ENCODE measurements around the gene VAV1.

Gene VAV1

GRCh38 chr19:6812612-6813011 lies 40.1 kb downstream of the VAV1 start:
- H3K4me3 ChIP-seq (ENCODE audit: low read depth in 1 of 2, low read length in 2 of 2), result no peak overlapping the region
- H3K4me1 ChIP-seq (ENCODE audit: insufficient read depth, low read length), result no peaks in the 10 kb centered on the region

GRCh38 chr19:6813659-6814058 lies 41.2 kb downstream of the VAV1 start:
- no peak overlapping the region for H3K4me3 ChIP-seq (ENCODE audit: low read depth in 1 of 2, low read length in 2 of 2)
- H3K9me3 ChIP-seq (ENCODE audit: low read length), result no peaks in the 10 kb centered on the region
- H3K9ac ChIP-seq (ENCODE audit: low read length), result no peak overlapping the region
- no peaks in the 10 kb centered on the region for H3K4me1 ChIP-seq (ENCODE audit: insufficient read depth, low read length)
- no peaks in the 10 kb centered on the region for H3K27me3 ChIP-seq (ENCODE audit: control insufficient read depth in 1 of 2, insufficient read depth in 2 of 2, low read length in 2 of 2)
- H3K36me3 ChIP-seq (ENCODE audit: insufficient read depth, low read length), result no peaks in the 10 kb centered on the region
- H3K27ac ChIP-seq (ENCODE audit: low read depth, low read length), result no peak overlapping the region

More at GRCh38 chr19:6812612-6813011, 40.1 kb downstream of the VAV1 start:
- H3K9ac ChIP-seq (ENCODE audit: low read length), result no peak overlapping the region
- no peak overlapping the region for H3K27ac ChIP-seq (ENCODE audit: low read depth, low read length)
- no peaks in the 10 kb centered on the region for H3K27me3 ChIP-seq (ENCODE audit: control insufficient read depth in 1 of 2, insufficient read depth in 2 of 2, low read length in 2 of 2)
- no peaks in the 10 kb centered on the region for H3K9me3 ChIP-seq (ENCODE audit: low read length)
- H3K36me3 ChIP-seq (ENCODE audit: insufficient read depth, low read length), result no peaks in the 10 kb centered on the region

GRCh38 chr19:6817179-6817578 lies 44.7 kb downstream of the VAV1 start:
- Histone ChIP-seq H3K27me3 (ENCODE audit: control insufficient read depth in 1 of 2, insufficient read depth in 2 of 2, low read length in 2 of 2) (no peaks in the 10 kb centered on the region), H3K4me3 (ENCODE audit: low read depth in 1 of 2, low read length in 2 of 2) (no peak overlapping the region), H3K4me1 (ENCODE audit: insufficient read depth, low read length) (no peaks in the 10 kb centered on the region), H3K36me3 (ENCODE audit: insufficient read depth, low read length) (no peaks in the 10 kb centered on the region), H3K9ac (ENCODE audit: low read length) (no peak overlapping the region), H3K27ac (ENCODE audit: low read depth, low read length) (no peak overlapping the region), H3K9me3 (ENCODE audit: low read length) (peaks cover 11% of the 10 kb centered on the region)

GRCh38 chr19:6818246-6818645 lies 45.7 kb downstream of the VAV1 start:
- no peaks in the 10 kb centered on the region for H3K36me3 ChIP-seq (ENCODE audit: insufficient read depth, low read length)
- no peaks in the 10 kb centered on the region for H3K4me1 ChIP-seq (ENCODE audit: insufficient read depth, low read length)
- H3K27ac ChIP-seq (ENCODE audit: low read depth, low read length), result no peak overlapping the region
- H3K9me3 ChIP-seq (ENCODE audit: low read length), result peaks cover 11% of the 10 kb centered on the region
- H3K4me3 ChIP-seq (ENCODE audit: low read depth in 1 of 2, low read length in 2 of 2), result no peak overlapping the region
- H3K9ac ChIP-seq (ENCODE audit: low read length), result no peak overlapping the region
- H3K27me3 ChIP-seq (ENCODE audit: control insufficient read depth in 1 of 2, insufficient read depth in 2 of 2, low read length in 2 of 2), result no peaks in the 10 kb centered on the region

GRCh38 chr19:6819323-6819722 lies 46.8 kb downstream of the VAV1 start:
- Histone ChIP-seq H3K4me3 (ENCODE audit: low read depth in 1 of 2, low read length in 2 of 2) (no peak overlapping the region), H3K9me3 (ENCODE audit: low read length) (peaks cover 11% of the 10 kb centered on the region), H3K9ac (ENCODE audit: low read length) (no peak overlapping the region), H3K27ac (ENCODE audit: low read depth, low read length) (no peak overlapping the region), H3K27me3 (ENCODE audit: control insufficient read depth in 1 of 2, insufficient read depth in 2 of 2, low read length in 2 of 2) (no peaks in the 10 kb centered on the region), H3K36me3 (ENCODE audit: insufficient read depth, low read length) (no peaks in the 10 kb centered on the region), H3K4me1 (ENCODE audit: insufficient read depth, low read length) (no peaks in the 10 kb centered on the region)

- Histone ChIP-seq H3K27me3 (ENCODE audit: control insufficient read depth in 1 of 2, insufficient read depth in 2 of 2, low read length in 2 of 2) (no peaks in the 10 kb centered on the region), H3K27ac (ENCODE audit: low read depth, low read length) (no peak overlapping the region), H3K36me3 (ENCODE audit: insufficient read depth, low read length) (no peaks in the 10 kb centered on the region), H3K9me3 (ENCODE audit: low read length) (peaks cover 11% of the 10 kb centered on the region), H3K4me1 (ENCODE audit: insufficient read depth, low read length) (no peaks in the 10 kb centered on the region), H3K9ac (ENCODE audit: low read length) (no peak overlapping the region), H3K4me3 (ENCODE audit: low read depth in 1 of 2, low read length in 2 of 2) (no peak overlapping the region)
Observed at GRCh38 chr19:6820237-6820636, 47.7 kb downstream of the VAV1 start.

- H3K27ac ChIP-seq (ENCODE audit: low read depth, low read length), result no peak overlapping the region
- H3K4me3 ChIP-seq (ENCODE audit: low read depth in 1 of 2, low read length in 2 of 2), result no peak overlapping the region
- H3K36me3 ChIP-seq (ENCODE audit: insufficient read depth, low read length), result no peaks in the 10 kb centered on the region
- peaks cover 11% of the 10 kb centered on the region for H3K9me3 ChIP-seq (ENCODE audit: low read length)
- H3K4me1 ChIP-seq (ENCODE audit: insufficient read depth, low read length), result no peaks in the 10 kb centered on the region
- H3K27me3 ChIP-seq (ENCODE audit: control insufficient read depth in 1 of 2, insufficient read depth in 2 of 2, low read length in 2 of 2), result no peaks in the 10 kb centered on the region
- no peak overlapping the region for H3K9ac ChIP-seq (ENCODE audit: low read length)
Observed at GRCh38 chr19:6821639-6822310, 49.3 kb downstream of the VAV1 start.

GRCh38 chr19:6822311-6822670 lies 49.8 kb downstream of the VAV1 start:
- Histone ChIP-seq H3K9me3 (ENCODE audit: low read length) (peaks cover 11% of the 10 kb centered on the region), H3K27ac (ENCODE audit: low read depth, low read length) (no peak overlapping the region), H3K36me3 (ENCODE audit: insufficient read depth, low read length) (no peaks in the 10 kb centered on the region), H3K4me3 (ENCODE audit: low read depth in 1 of 2, low read length in 2 of 2) (no peak overlapping the region), H3K27me3 (ENCODE audit: control insufficient read depth in 1 of 2, insufficient read depth in 2 of 2, low read length in 2 of 2) (no peaks in the 10 kb centered on the region), H3K9ac (ENCODE audit: low read length) (no peak overlapping the region), H3K4me1 (ENCODE audit: insufficient read depth, low read length) (no peaks in the 10 kb centered on the region)

- Histone ChIP-seq H3K36me3 (ENCODE audit: insufficient read depth, low read length) (no peaks in the 10 kb centered on the region), H3K27me3 (ENCODE audit: control insufficient read depth in 1 of 2, insufficient read depth in 2 of 2, low read length in 2 of 2) (peaks cover 0 to 9% of the 10 kb centered on the region in 2 donors), H3K27ac (ENCODE audit: low read depth, low read length) (no peak overlapping the region), H3K4me1 (ENCODE audit: insufficient read depth, low read length) (no peaks in the 10 kb centered on the region), H3K9ac (ENCODE audit: low read length) (no peak overlapping the region), H3K4me3 (ENCODE audit: low read depth in 1 of 2, low read length in 2 of 2) (no peak overlapping the region), H3K9me3 (ENCODE audit: low read length) (peaks cover 6% of the 10 kb centered on the region)
Observed at GRCh38 chr19:6825076-6825774, 52.7 kb downstream of the VAV1 start.

GRCh38 chr19:6826281-6826920 lies 53.9 kb downstream of the VAV1 start:
- no peak overlapping the region for H3K9ac ChIP-seq (ENCODE audit: low read length)
- no peak overlapping the region for H3K4me3 ChIP-seq (ENCODE audit: low read depth in 1 of 2, low read length in 2 of 2)
- H3K36me3 ChIP-seq (ENCODE audit: insufficient read depth, low read length), result no peaks in the 10 kb centered on the region
- no peaks in the 10 kb centered on the region for H3K9me3 ChIP-seq (ENCODE audit: low read length)
- no peaks in the 10 kb centered on the region for H3K4me1 ChIP-seq (ENCODE audit: insufficient read depth, low read length)
- H3K27me3 ChIP-seq (ENCODE audit: control insufficient read depth in 1 of 2, insufficient read depth in 2 of 2, low read length in 2 of 2), result peaks cover 0 to 9% of the 10 kb centered on the region in 2 donors
- H3K27ac ChIP-seq (ENCODE audit: low read depth, low read length), result no peak overlapping the region

- H3K4me1 ChIP-seq (ENCODE audit: insufficient read depth, low read length), result no peaks in the 10 kb centered on the region
- H3K4me3 ChIP-seq (ENCODE audit: low read depth in 1 of 2, low read length in 2 of 2), result no peak overlapping the region
- H3K27ac ChIP-seq (ENCODE audit: low read depth, low read length), result no peak overlapping the region
- H3K9ac ChIP-seq (ENCODE audit: low read length), result no peak overlapping the region
- H3K9me3 ChIP-seq (ENCODE audit: low read length), result no peaks in the 10 kb centered on the region
- no peaks in the 10 kb centered on the region for H3K36me3 ChIP-seq (ENCODE audit: insufficient read depth, low read length)
- H3K27me3 ChIP-seq (ENCODE audit: control insufficient read depth in 1 of 2, insufficient read depth in 2 of 2, low read length in 2 of 2), result peaks cover 0 to 9% of the 10 kb centered on the region in 2 donors
Observed at GRCh38 chr19:6828306-6828697, 55.8 kb downstream of the VAV1 start.
